Measurements from ENCODE around the gene CTSF.

DNA sequence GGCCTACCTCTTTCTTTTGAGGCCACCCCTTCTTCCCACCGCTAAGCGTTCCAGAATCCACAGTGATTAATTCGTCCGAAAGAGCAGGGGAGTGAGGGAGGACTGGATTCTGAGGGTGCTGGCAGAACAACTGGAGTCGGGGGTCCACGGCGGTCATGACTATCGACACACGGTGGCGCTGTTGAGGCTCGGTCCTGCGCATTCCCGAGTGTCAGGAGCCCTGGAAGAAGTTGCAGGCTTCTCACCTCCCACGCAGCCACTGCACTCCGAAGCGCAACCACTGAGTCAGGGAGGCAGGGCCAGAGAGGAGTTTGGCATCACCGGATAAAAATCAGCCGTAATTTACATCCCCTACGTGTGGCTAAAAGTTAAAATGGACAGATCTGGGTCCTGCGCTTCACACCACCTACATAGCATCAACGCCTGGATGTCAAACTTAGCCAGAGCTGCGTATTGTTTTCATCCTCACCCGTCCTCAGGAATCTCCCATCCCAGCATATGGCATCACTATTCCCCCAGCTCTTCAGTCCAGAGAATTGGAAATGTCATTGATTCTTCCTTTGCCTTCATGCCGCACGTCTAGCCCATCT is 10.7 kb upstream of the CTSF start:
- TF ChIP-seq EP300 (IDR thresholded peaks at IDR 0.05; ENCODE audit: borderline replicate concordance in 1 of 2, low read depth in 2 of 2, low read length in 2 of 2): 0 out of 3 replicates have a peak, but pooled peaks of 1 of the 2 experiments have one; percentile 26
- peak; percentile 81 to 94 (median 90) for TF ChIP-seq CTCF (IDR thresholded peaks at IDR 0.05; ENCODE audit: control extremely low read depth in 1 of 3, insufficient read depth in 1 of 3, low read depth in 1 of 3, low read length in 3 of 3)
- TF ChIP-seq KDM4A (IDR thresholded peaks at IDR 0.05; ENCODE audit: low read depth, low read length, severe bottlenecking): no peak
- TF ChIP-seq BRCA1 (IDR thresholded peaks at IDR 0.05; ENCODE audit: low read depth, low read length): no peak
- no peak for TF ChIP-seq FOSL1 (IDR thresholded peaks at IDR 0.05; ENCODE audit: insufficient read depth, low read depth, low read length)
- peak; percentile 75 to 78 for TF ChIP-seq RAD21 (IDR thresholded peaks at IDR 0.05 in 1 of 2, conservative IDR thresholded peaks at IDR 0.05 in 1 of 2; ENCODE audit: low read depth in 2 of 2, low read length in 2 of 2)
- TF ChIP-seq SUZ12 (IDR thresholded peaks at IDR 0.05; ENCODE audit: low read length): no peak
- peak in 1 of 2 experiments; percentile 77; a peak in 1 of 4 replicates for TF ChIP-seq HDAC2 (IDR thresholded peaks at IDR 0.05; ENCODE audit: borderline replicate concordance in 1 of 2, low read depth in 2 of 2, low read length in 2 of 2)
- no peak for TF ChIP-seq CEBPB (IDR thresholded peaks at IDR 0.05; ENCODE audit: low read depth, low read length)
- no peak for TF ChIP-seq POLR2A (IDR thresholded peaks at IDR 0.05; ENCODE audit: control extremely low read depth in 1 of 2, low read depth in 2 of 2, low read length in 2 of 2)

Data from H1 (cell line).